Mammary epithelial cell (primary cell): Measurements from ENCODE around the gene PDZK1IP1.

Source experiments
- CTCF ChIP-seq, 2 donors: IDR thresholded peaks in 1 of 2; conservative IDR thresholded peaks in 1 of 2; 2 replicates each; pipeline ENCODE4 v1.5.1; 2011 to 2012; ENCODE audit warnings: inconsistent platforms in 2 of 2, low read length in 2 of 2, mild to moderate bottlenecking in 2 of 2, control low read depth in 1 of 2, low read depth in 1 of 2; ENCODE audit not compliant: insufficient read depth in 1 of 2; ENCODE audit errors: extremely low read depth in 1 of 2
- EZH2 ChIP-seq: IDR thresholded peaks from 2 replicates; pipeline ENCODE4 v1.6.1; 2012; ENCODE audit warnings: low read length, inconsistent platforms, borderline replicate concordance

GRCh38 chr1:47137198-47137597 is 52.6 kb downstream of the PDZK1IP1 start, which contains the start of gene CYP4A22:
- TF ChIP-seq CTCF (conservative IDR thresholded peaks at IDR 0.05 in 1 of 2, IDR thresholded peaks at IDR 0.05 in 1 of 2; ENCODE audit: extremely low read depth in 1 of 2, insufficient read depth in 1 of 2, low read depth in 1 of 2, low read length in 2 of 2) (no peak), EZH2 (no peak)
